Panc1 (cell line): ENCODE measurements around the gene FAM131B. TPM values are rescaled to one million over a fixed set of nuclear protein-coding genes. Genes with fewer than 3 reads are reported as not detected.

ENCODE experiments used
- ATAC-seq: fragments of 200-7000 bp; cut with Tn5 transposase; 2 replicates; pipeline ENCODE4 v1.9.1; 2020; ENCODE audit warnings: mild to moderate bottlenecking, moderate library complexity
- BruUV-seq: library from RNA; stranded (reverse); fragments of 400-500 nt; replicated peaks from 2 replicates; lab custom pipeline; 2021; lab: Mats Ljungman, UMichigan
- CTCF ChIA-PET: fragments of 300-600 bp; sonication (Branson Sonifier 250); formaldehyde crosslinking; loops from one replicate; lab custom pipeline; 2022; ENCODE audit warnings: antibody characterized with exemption; lab: Charles Lee
- POLR2A ChIA-PET: fragments of 300-600 bp; sonication (Branson Sonifier 250); formaldehyde crosslinking; loops from one replicate; lab custom pipeline; 2022; ENCODE audit warnings: antibody characterized with exemption; lab: Charles Lee
- DNase-seq: peaks from one replicate; pipeline ENCODE4 v3.0.0-alpha.2; 2010; ENCODE audit warnings: low read depth, low spot score
- H3K27ac ChIP-seq: 2 replicates; pipeline ENCODE4 v1.5.1; 2011; ENCODE audit warnings: mild to moderate bottlenecking, low read length, inconsistent platforms
- H3K27me3 ChIP-seq: fragments of 200-500 bp; sonication (Bioruptor generic); 2 replicates; pipeline ENCODE4 v1.6.0; 2014; ENCODE audit warnings: low read length, inconsistent platforms; ENCODE audit not compliant: control insufficient read depth, insufficient read depth
- H3K36me3 ChIP-seq: fragments of 200-500 bp; sonication (Bioruptor generic); 2 replicates; pipeline ENCODE4 v1.5.1; 2014; ENCODE audit warnings: inconsistent platforms, mild to moderate bottlenecking, low read length, moderate library complexity; ENCODE audit not compliant: control insufficient read depth, insufficient read depth
- H3K4me1 ChIP-seq: 2 replicates; pipeline ENCODE4 v1.5.1; 2011; ENCODE audit warnings: inconsistent platforms, mild to moderate bottlenecking, low read length, moderate library complexity; ENCODE audit not compliant: control insufficient read depth, insufficient read depth
- H3K4me3 ChIP-seq, 2 experiments: 2 replicates each; pipeline ENCODE4 v1.5.1; 2011 to 2012; ENCODE audit warnings: low read depth in 2 of 2, low read length in 2 of 2, mild to moderate bottlenecking in 2 of 2, inconsistent platforms in 1 of 2, moderate library complexity in 1 of 2
- H3K9me3 ChIP-seq: fragments of 200-500 bp; sonication (Bioruptor generic); 2 replicates; pipeline ENCODE4 v1.5.1; 2014; ENCODE audit warnings: low read depth, mild to moderate bottlenecking, inconsistent platforms, low read length, moderate library complexity; ENCODE audit not compliant: control insufficient read depth, insufficient read depth
- POLR2AphosphoS5 ChIP-seq: IDR thresholded peaks from 2 replicates; pipeline ENCODE4 v1.6.1; 2012; ENCODE audit warnings: mild to moderate bottlenecking, low read depth, low read length, moderate library complexity
- SIN3A ChIP-seq: IDR thresholded peaks from 2 replicates; pipeline ENCODE4 v1.6.1; 2012; ENCODE audit warnings: low read depth, mild to moderate bottlenecking, low read length, moderate library complexity, borderline replicate concordance; ENCODE audit not compliant: insufficient read depth
- TCF7L2 ChIP-seq: IDR thresholded peaks from 2 replicates; pipeline ENCODE4 v1.6.1; 2011; ENCODE audit warnings: mild to moderate bottlenecking, low read depth, low read length, inconsistent platforms
- in situ Hi-C: cut with HindIII; loops from 2 replicates; pipeline ENCODE4 v1.10.0; 2016; ENCODE audit warnings: low sequenced_read_pairs, low pct_unique_long_range_greater_than_20kb
- intact Hi-C: fragments of 100-400 bp; cut with micrococcal nuclease; formaldehyde crosslinking; loops from one replicate; pipeline ENCODE4 v1.10.0; 2022; ENCODE audit not compliant: unreplicated experiment
- total RNA-seq: library from RNA; stranded (reverse); gene quantifications from one replicate; pipeline ENCODE4 v1.2.1, GENCODE V29; 2021; ENCODE audit not compliant: unreplicated experiment
- TF ChIP-seq, protein P1 (sequence below): fragments of 450-650 bp; IDR thresholded peaks from 2 replicates; pipeline ENCODE4 v1.5.1; 2017; ENCODE audit warnings: mild to moderate bottlenecking
- TF ChIP-seq, protein P2 (sequence below), 2 experiments: IDR thresholded peaks; 2 replicates each; pipeline ENCODE4 v1.6.1; 2011 to 2012; ENCODE audit warnings: low read depth in 2 of 2, control low read depth in 1 of 2, low read length in 1 of 2, mild to moderate bottlenecking in 1 of 2, moderate library complexity in 1 of 2; ENCODE audit not compliant: insufficient read depth in 1 of 2

The FAM131B gene
- total RNA-seq, 1 experiment from 2014 or later, result 1.5 TPM

DNA sequence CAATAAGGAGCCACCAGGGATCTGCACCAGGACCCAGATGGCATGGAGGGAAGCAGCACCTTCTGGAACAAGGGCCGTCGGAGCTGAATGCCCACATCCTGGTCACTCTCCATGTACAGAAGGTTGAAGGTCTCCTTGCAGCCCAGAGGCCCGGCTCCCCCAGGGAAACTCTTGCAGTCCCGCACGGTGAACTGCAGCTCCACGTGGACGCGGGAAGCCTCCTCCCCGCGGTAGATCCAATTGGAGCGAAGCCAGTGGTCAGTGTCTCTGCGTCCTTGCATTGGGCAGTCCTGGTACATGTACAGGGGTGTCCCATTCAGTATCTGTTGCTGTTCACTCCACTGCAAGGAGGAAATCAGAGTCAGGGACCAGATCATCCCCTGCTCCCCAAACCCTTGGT, 38.8 kb upstream of the FAM131B start:
- no peaks in the 10 kb centered on the region for H3K9me3 ChIP-seq
- peaks cover 9% of the 10 kb centered on the region for H3K27me3 ChIP-seq
- intact Hi-C loops (no loop called here), in situ Hi-C loops (no loop called here)
- no peak overlapping the region for H3K27ac ChIP-seq
- ATAC-seq, result no peak
- CTCF ChIA-PET, result no interaction called here
- no peak for DNase-seq
- TF ChIP-seq SIN3A, result no peak
- TF ChIP-seq POLR2AphosphoS5, result no peak
- TF ChIP-seq, protein P1, sequence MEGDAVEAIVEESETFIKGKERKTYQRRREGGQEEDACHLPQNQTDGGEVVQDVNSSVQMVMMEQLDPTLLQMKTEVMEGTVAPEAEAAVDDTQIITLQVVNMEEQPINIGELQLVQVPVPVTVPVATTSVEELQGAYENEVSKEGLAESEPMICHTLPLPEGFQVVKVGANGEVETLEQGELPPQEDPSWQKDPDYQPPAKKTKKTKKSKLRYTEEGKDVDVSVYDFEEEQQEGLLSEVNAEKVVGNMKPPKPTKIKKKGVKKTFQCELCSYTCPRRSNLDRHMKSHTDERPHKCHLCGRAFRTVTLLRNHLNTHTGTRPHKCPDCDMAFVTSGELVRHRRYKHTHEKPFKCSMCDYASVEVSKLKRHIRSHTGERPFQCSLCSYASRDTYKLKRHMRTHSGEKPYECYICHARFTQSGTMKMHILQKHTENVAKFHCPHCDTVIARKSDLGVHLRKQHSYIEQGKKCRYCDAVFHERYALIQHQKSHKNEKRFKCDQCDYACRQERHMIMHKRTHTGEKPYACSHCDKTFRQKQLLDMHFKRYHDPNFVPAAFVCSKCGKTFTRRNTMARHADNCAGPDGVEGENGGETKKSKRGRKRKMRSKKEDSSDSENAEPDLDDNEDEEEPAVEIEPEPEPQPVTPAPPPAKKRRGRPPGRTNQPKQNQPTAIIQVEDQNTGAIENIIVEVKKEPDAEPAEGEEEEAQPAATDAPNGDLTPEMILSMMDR, result no peak
- no peak for TF ChIP-seq TCF7L2
- TF ChIP-seq, protein P2, sequence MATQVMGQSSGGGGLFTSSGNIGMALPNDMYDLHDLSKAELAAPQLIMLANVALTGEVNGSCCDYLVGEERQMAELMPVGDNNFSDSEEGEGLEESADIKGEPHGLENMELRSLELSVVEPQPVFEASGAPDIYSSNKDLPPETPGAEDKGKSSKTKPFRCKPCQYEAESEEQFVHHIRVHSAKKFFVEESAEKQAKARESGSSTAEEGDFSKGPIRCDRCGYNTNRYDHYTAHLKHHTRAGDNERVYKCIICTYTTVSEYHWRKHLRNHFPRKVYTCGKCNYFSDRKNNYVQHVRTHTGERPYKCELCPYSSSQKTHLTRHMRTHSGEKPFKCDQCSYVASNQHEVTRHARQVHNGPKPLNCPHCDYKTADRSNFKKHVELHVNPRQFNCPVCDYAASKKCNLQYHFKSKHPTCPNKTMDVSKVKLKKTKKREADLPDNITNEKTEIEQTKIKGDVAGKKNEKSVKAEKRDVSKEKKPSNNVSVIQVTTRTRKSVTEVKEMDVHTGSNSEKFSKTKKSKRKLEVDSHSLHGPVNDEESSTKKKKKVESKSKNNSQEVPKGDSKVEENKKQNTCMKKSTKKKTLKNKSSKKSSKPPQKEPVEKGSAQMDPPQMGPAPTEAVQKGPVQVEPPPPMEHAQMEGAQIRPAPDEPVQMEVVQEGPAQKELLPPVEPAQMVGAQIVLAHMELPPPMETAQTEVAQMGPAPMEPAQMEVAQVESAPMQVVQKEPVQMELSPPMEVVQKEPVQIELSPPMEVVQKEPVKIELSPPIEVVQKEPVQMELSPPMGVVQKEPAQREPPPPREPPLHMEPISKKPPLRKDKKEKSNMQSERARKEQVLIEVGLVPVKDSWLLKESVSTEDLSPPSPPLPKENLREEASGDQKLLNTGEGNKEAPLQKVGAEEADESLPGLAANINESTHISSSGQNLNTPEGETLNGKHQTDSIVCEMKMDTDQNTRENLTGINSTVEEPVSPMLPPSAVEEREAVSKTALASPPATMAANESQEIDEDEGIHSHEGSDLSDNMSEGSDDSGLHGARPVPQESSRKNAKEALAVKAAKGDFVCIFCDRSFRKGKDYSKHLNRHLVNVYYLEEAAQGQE (IDR thresholded peaks at IDR 0.05; ENCODE audit: insufficient read depth in 1 of 2, low read depth in 2 of 2, low read length in 1 of 2), result no peak
- no peaks in the 10 kb centered on the region for H3K4me1 ChIP-seq
- no peak overlapping the region for H3K4me3 ChIP-seq
- BruUV-seq, result no TSS peak
- H3K36me3 ChIP-seq, result no peaks in the 10 kb centered on the region
- POLR2A ChIA-PET, result interaction anchor here (0.7 kb wide), 1 partner anchor 1211 kb away, joined by 3 read pairs; no protein-coding TSS in a partner anchor

DNA sequence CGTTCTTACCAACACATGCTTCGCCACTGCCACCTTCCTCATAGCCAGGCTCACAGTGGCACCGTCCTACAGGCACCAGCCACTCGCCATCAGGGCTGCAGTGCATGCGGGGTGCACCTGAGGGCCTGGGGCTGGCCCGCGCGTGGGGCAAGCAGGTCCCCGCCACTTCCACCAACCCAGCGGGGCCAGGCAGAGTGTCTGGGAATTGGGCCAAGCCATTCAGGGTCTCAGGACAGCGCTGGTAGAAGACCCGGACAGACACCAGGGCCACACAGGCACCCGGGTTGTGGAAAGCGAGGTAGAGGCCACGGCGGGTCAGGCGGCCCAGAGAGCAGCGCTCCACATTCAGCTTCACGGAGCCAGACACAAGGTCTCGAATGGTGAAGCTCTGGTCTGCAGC, 37.1 kb upstream of the FAM131B start:
- no TSS peak for BruUV-seq
- intact Hi-C loops (no loop called here), in situ Hi-C loops (no loop called here)
- H3K9me3 ChIP-seq, result no peaks in the 10 kb centered on the region
- no peak overlapping the region for H3K27ac ChIP-seq
- ATAC-seq, result no peak
- ChIA-PET CTCF (no interaction called here), POLR2A (no interaction called here)
- H3K36me3 ChIP-seq, result no peaks in the 10 kb centered on the region
- no peak overlapping the region for H3K4me3 ChIP-seq
- no peak for DNase-seq
- peaks cover 5% of the 10 kb centered on the region for H3K27me3 ChIP-seq
- H3K4me1 ChIP-seq, result no peaks in the 10 kb centered on the region
- TF ChIP-seq POLR2AphosphoS5 (no peak), SIN3A (no peak)
- TF ChIP-seq, protein P2 (IDR thresholded peaks at IDR 0.05; ENCODE audit: insufficient read depth in 1 of 2, low read depth in 2 of 2, low read length in 1 of 2), result no peak
